ENCODE measurements around the gene PANX2. TPM values are rescaled to one million over a fixed set of nuclear protein-coding genes. Genes with fewer than 3 reads are reported as not detected.

PANX2 gene
- total RNA-seq, 1 donor from 2014 or later, result 0.88 TPM

GRCh38 chr22:50227579-50228215, 57.2 kb downstream of the PANX2 start:
- TF ChIP-seq EZH2phosphoT487 (IDR thresholded peaks at IDR 0.05) (no peak), CTCF (IDR thresholded peaks at IDR 0.05) (no peak), EZH2 (IDR thresholded peaks at IDR 0.05) (no peak)
- Mint-ChIP-seq H3K4me3 (no peak overlapping the region), H3K27ac (no peak overlapping the region), H3K36me3 (peaks cover 13% of the 10 kb centered on the region), H3K9me3 (no peaks in the 10 kb centered on the region), H3K27me3 (ENCODE audit: insufficient read depth, low read depth) (peaks cover 13% of the 10 kb centered on the region), H3K4me1 (no peaks in the 10 kb centered on the region)
- no peak overlapping the region for H2AFZ ChIP-seq (replicated peaks)
- no peak overlapping the region for H3K4me3 ChIP-seq
- H3K4me1 ChIP-seq, result no peaks in the 10 kb centered on the region
- no peaks in the 10 kb centered on the region for H3K9me3 ChIP-seq (ENCODE audit: low read depth)
- no peaks in the 10 kb centered on the region for H3K36me3 ChIP-seq
- H3K27me3 ChIP-seq, result no peaks in the 10 kb centered on the region
- no peaks in the 10 kb centered on the region for H3F3A ChIP-seq (ENCODE audit: low read depth)
- DNase-seq (ENCODE audit: low spot score), result no peak
- H3K9ac ChIP-seq, result no peak overlapping the region
- no peak overlapping the region for H3K27ac ChIP-seq
- H3K79me2 ChIP-seq (ENCODE audit: low read depth), result no peaks in the 10 kb centered on the region
- peaks cover 5% of the 10 kb centered on the region for H4K20me1 ChIP-seq (ENCODE audit: low read depth)
- no peak overlapping the region for H3K4me2 ChIP-seq

- H4K20me1 ChIP-seq (ENCODE audit: low read depth), result peaks cover 5% of the 10 kb centered on the region
- Mint-ChIP-seq H3K4me3 (no peak overlapping the region), H3K4me1 (no peaks in the 10 kb centered on the region), H3K9me3 (no peaks in the 10 kb centered on the region), H3K36me3 (peaks cover 10% of the 10 kb centered on the region), H3K27me3 (ENCODE audit: insufficient read depth, low read depth) (peaks cover 9% of the 10 kb centered on the region), H3K27ac (no peak overlapping the region)
- no peak overlapping the region for H3K4me2 ChIP-seq
- H3K36me3 ChIP-seq, result no peaks in the 10 kb centered on the region
- TF ChIP-seq EZH2phosphoT487 (IDR thresholded peaks at IDR 0.05), result no peak
- H3K4me1 ChIP-seq, result no peaks in the 10 kb centered on the region
- no peaks in the 10 kb centered on the region for H3K79me2 ChIP-seq (ENCODE audit: low read depth)
- no peak overlapping the region for H3K9ac ChIP-seq
- H3K4me3 ChIP-seq, result no peak overlapping the region
- H3F3A ChIP-seq (ENCODE audit: low read depth), result no peaks in the 10 kb centered on the region
- DNase-seq (ENCODE audit: low spot score), result no peak
- H3K27ac ChIP-seq, result no peak overlapping the region
- no peaks in the 10 kb centered on the region for H3K9me3 ChIP-seq (ENCODE audit: low read depth)
- no peaks in the 10 kb centered on the region for H3K27me3 ChIP-seq
- H2AFZ ChIP-seq (replicated peaks), result no peak overlapping the region
Observed at GRCh38 chr22:50228366-50228765, 57.8 kb downstream of the PANX2 start.

- no peaks in the 10 kb centered on the region for H3K36me3 ChIP-seq
- peaks cover 15% of the 10 kb centered on the region for H3K36me3 Mint-ChIP-seq
- peaks cover 5% of the 10 kb centered on the region for H4K20me1 ChIP-seq (ENCODE audit: low read depth)
- no peaks in the 10 kb centered on the region for H3K4me1 ChIP-seq
- no peak overlapping the region for H3K27ac Mint-ChIP-seq
- no peak overlapping the region for H3K4me3 ChIP-seq
- no peaks in the 10 kb centered on the region for H3K9me3 ChIP-seq (ENCODE audit: low read depth)
- H2AFZ ChIP-seq (replicated peaks), result no peak overlapping the region
- H3K27me3 ChIP-seq, result no peaks in the 10 kb centered on the region
- H3K9ac ChIP-seq, result no peak overlapping the region
- no peak overlapping the region for H3K4me2 ChIP-seq
- peaks cover 6% of the 10 kb centered on the region for H3K27me3 Mint-ChIP-seq (ENCODE audit: insufficient read depth, low read depth)
- no peak overlapping the region for H3K4me3 Mint-ChIP-seq
- no peak for DNase-seq (ENCODE audit: low spot score)
- H3K27ac ChIP-seq, result no peak overlapping the region
- no peaks in the 10 kb centered on the region for H3K79me2 ChIP-seq (ENCODE audit: low read depth)
- H3K9me3 Mint-ChIP-seq, result no peaks in the 10 kb centered on the region
- no peaks in the 10 kb centered on the region for H3K4me1 Mint-ChIP-seq
- TF ChIP-seq CTCF (IDR thresholded peaks at IDR 0.05), result no peak
- TF ChIP-seq EZH2 (IDR thresholded peaks at IDR 0.05), result no peak
- H3F3A ChIP-seq (ENCODE audit: low read depth), result no peaks in the 10 kb centered on the region
Observed at GRCh38 chr22:50229370-50229769, 58.8 kb downstream of the PANX2 start.

Other genes with a start within 250 kb of the PANX2 start
- gene PIM3, start 210.0 kb upstream of the PANX2 start, total RNA-seq (ENCODE audit: low replicate concordance), result 15.1 and 37.2 TPM in 2 replicates
- 0.15 TPM in 1 of 2 replicates, not detected in the other for gene IL17REL, start 158.0 kb upstream of the PANX2 start, total RNA-seq (ENCODE audit: low replicate concordance)
- not detected in 2 replicates for gene TTLL8, start 112.4 kb upstream of the PANX2 start, total RNA-seq (ENCODE audit: low replicate concordance)
- not detected in 2 replicates for gene MLC1, start 85.3 kb upstream of the PANX2 start, total RNA-seq (ENCODE audit: low replicate concordance)
- 0.99 TPM in 1 of 2 replicates, not detected in the other for gene MOV10L1, start 80.7 kb upstream of the PANX2 start, total RNA-seq (ENCODE audit: low replicate concordance)
- gene TRABD, start 15.2 kb downstream of the PANX2 start, total RNA-seq (ENCODE audit: low replicate concordance), result 15.4 and 37.4 TPM in 2 replicates
- gene SELENOO, start 30.3 kb downstream of the PANX2 start, total RNA-seq (ENCODE audit: low replicate concordance), result 7.6 and 20.8 TPM in 2 replicates
- gene TUBGCP6, start 74.3 kb downstream of the PANX2 start, total RNA-seq (ENCODE audit: low replicate concordance), result 16.9 and 44.6 TPM in 2 replicates
- gene HDAC10, start 80.5 kb downstream of the PANX2 start, total RNA-seq (ENCODE audit: low replicate concordance), result 5.4 and 27.6 TPM in 2 replicates
- gene MAPK12, start 91.0 kb downstream of the PANX2 start, total RNA-seq (ENCODE audit: low replicate concordance), result 18.7 and 28.4 TPM in 2 replicates
- gene MAPK11, start 99.6 kb downstream of the PANX2 start, total RNA-seq (ENCODE audit: low replicate concordance), result 0.37 TPM in 1 of 2 replicates, not detected in the other
- 32.4 and 94.1 TPM in 2 replicates for gene PLXNB2, start 136.9 kb downstream of the PANX2 start, total RNA-seq (ENCODE audit: low replicate concordance)
- gene DENND6B, start 156.3 kb downstream of the PANX2 start, total RNA-seq (ENCODE audit: low replicate concordance), result 1.0 and 7.8 TPM in 2 replicates
- 32.6 and 65.5 TPM in 2 replicates for gene PPP6R2, start 172.6 kb downstream of the PANX2 start, total RNA-seq (ENCODE audit: low replicate concordance)

Data from neural progenitor cell (in vitro differentiated cells).